BLaER1 (cell line): ENCODE measurements around the gene MUS81.
A peak's percentile ranks its signal among the peaks of the same experiment; 100 is the strongest.
"Not testable (repeated sequence)": the region's sequence is repeated elsewhere in the genome, so short reads cannot be mapped to it uniquely, and the experiment has no call there.

Experiments used
- H3K27ac ChIP-seq: shearing (Covaris generic); formaldehyde crosslinking; 2 replicates; pipeline ENCODE4 v1.8.1; 2022
- H3K27me3 ChIP-seq: shearing (Covaris generic); formaldehyde crosslinking; 2 replicates; pipeline ENCODE4 v1.8.1; 2022
- H3K36me3 ChIP-seq: shearing (Covaris generic); formaldehyde crosslinking; 2 replicates; pipeline ENCODE4 v1.8.1; 2022
- H3K4me1 ChIP-seq: shearing (Covaris generic); formaldehyde crosslinking; 2 replicates; pipeline ENCODE4 v1.8.1; 2022
- H3K4me2 ChIP-seq: shearing (Covaris generic); formaldehyde crosslinking; 2 replicates; pipeline ENCODE4 v1.8.1; 2022
- H3K4me3 ChIP-seq: shearing (Covaris generic); formaldehyde crosslinking; 2 replicates; pipeline ENCODE4 v1.8.1; 2022
- H3K9ac ChIP-seq: shearing (Covaris generic); formaldehyde crosslinking; 2 replicates; pipeline ENCODE4 v1.8.1; 2022
- H3K9me3 ChIP-seq: shearing (Covaris generic); formaldehyde crosslinking; 2 replicates; pipeline ENCODE4 v1.8.1; 2022
- H4K20me1 ChIP-seq: shearing (Covaris generic); formaldehyde crosslinking; 2 replicates; pipeline ENCODE4 v1.8.1; 2022
- Cebpa-rat ChIP-seq: shearing (Covaris generic); IDR thresholded peaks from 2 replicates; pipeline ENCODE4 v1.8.1; 2022

The MUS81 gene

DNA sequence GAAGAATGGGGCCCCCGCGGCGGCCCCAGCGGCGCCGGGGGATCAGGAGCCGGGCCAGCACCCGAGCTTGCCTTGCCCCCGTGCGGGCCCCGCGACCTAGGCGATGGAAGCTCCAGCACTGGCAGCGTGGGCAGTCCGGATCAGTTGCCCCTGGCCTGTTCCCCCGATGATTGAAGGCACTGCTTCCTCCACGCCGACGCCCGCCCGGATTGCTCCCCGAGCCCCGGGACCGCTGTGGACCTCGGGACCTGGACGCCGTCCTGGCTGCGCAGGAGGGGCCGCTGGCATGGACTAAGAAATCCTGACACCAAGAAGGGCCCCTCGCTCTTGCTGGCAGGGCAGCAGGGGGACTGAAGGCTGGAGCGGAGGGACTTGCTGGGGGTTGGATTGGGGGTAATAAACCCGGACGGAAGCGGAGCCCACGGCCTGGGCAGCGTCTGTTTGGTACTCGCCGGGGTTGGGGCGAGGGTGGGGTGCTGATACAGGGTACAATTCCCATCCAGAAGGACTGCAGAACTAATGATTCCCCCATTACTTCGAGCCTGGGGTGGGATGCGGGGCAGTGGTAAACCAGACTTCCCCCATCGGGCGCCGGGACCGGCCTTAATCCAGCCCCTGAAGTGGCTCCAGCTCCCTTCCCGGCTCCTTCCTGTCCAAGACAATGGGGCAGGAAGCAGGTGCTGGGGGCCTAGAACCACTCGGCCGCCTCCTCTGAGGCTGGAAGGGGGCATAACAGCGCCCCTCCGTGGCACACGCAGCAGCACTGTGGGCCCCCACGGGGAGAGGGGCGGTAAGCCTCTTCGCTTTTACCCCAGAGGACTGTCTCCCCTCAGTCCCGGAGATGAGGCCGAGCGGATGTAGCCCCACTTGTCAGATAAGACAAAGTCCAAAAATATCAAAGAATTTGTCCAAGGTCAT lies 31.2 kb downstream of the MUS81 start:
- peak overlapping the region; percentile 98 for H3K27ac ChIP-seq
- H3K9me3 ChIP-seq: no peaks in the 10 kb centered on the region
- H4K20me1 ChIP-seq: peaks cover 31% of the 10 kb centered on the region
- H3K36me3 ChIP-seq: peaks cover 8% of the 10 kb centered on the region
- H3K4me1 ChIP-seq: peaks cover 64% of the 10 kb centered on the region
- H3K9ac ChIP-seq: peak overlapping the region; percentile 99
- no peak for TF ChIP-seq Cebpa-rat
- H3K4me3 ChIP-seq: peak overlapping the region; percentile 97
- peaks cover 3% of the 10 kb centered on the region; the same call in 1 of the 2 replicates for H3K27me3 ChIP-seq
- peak overlapping the region; percentile 98 for H3K4me2 ChIP-seq

- Histone ChIP-seq H3K4me2 (peak overlapping the region; percentile 98), H3K4me3 (peak overlapping the region; percentile 97), H3K9ac (peak overlapping the region; percentile 99), H3K4me1 (peaks cover 57% of the 10 kb centered on the region), H4K20me1 (peaks cover 26% of the 10 kb centered on the region), H3K27ac (peak overlapping the region; percentile 98)
- not testable (repeated sequence) for H3K36me3 ChIP-seq, H3K27me3 ChIP-seq, H3K9me3 ChIP-seq
These were observed 31.9 kb downstream of the MUS81 start for GRCh38 chr11:65892137-65892540.

DNA sequence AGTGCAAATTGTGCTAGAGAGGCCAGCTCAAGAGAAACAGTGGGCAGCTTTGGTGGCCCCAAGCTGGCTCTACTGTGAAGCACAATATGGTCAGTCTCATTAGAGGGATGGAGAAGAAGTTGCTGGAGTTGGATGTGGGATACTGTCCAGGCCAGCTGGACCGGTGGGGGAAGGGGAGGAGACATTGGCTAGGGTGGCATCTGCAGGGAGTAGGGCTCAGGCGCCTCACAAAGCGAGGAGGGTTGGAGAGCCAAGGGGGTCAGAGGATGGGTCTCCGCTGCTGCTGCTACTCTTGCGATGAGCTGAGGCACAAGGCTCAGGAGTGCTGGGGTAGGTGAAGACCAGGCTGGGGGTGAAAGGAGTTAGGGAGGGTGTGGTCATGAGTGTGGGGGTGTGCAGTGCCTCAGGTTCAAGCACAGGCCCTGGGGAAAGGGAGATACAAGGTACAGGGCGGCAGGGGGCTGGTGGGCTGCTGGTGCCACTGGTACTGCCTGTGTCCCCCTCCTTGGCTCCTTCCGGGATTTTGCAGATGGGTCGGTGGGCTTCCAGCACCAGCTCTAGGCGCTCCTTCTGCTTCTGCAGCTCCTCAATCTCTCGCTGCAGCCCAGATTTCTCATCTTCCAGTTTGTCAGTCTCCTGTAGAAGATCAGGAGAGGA lies 32.6 kb downstream of the MUS81 start:
- H3K4me3 ChIP-seq: peak overlapping the region; percentile 97
- peaks cover 50% of the 10 kb centered on the region for H3K4me1 ChIP-seq
- peaks cover 26% of the 10 kb centered on the region for H4K20me1 ChIP-seq
- no peaks in the 10 kb centered on the region for H3K9me3 ChIP-seq
- H3K27ac ChIP-seq: peak overlapping the region; percentile 98
- peaks cover 16% of the 10 kb centered on the region for H3K27me3 ChIP-seq
- peak overlapping the region; percentile 99 for H3K9ac ChIP-seq
- TF ChIP-seq Cebpa-rat: no peak
- H3K4me2 ChIP-seq: peak overlapping the region; percentile 98
- no peaks in the 10 kb centered on the region for H3K36me3 ChIP-seq

GRCh38 chr11:65894034-65894591 lies 33.9 kb downstream of the MUS81 start:
- H3K27ac ChIP-seq: peak overlapping the region; percentile 90
- peak overlapping the region; percentile 98 for H3K4me2 ChIP-seq
- H3K27me3 ChIP-seq: peaks cover 29% of the 10 kb centered on the region
- peak overlapping the region; percentile 97 for H3K4me3 ChIP-seq
- no peak for TF ChIP-seq Cebpa-rat
- peaks cover 26% of the 10 kb centered on the region for H4K20me1 ChIP-seq
- H3K9me3 ChIP-seq: no peaks in the 10 kb centered on the region
- H3K9ac ChIP-seq: peak overlapping the region; percentile 76
- H3K4me1 ChIP-seq: peaks cover 55% of the 10 kb centered on the region
- H3K36me3 ChIP-seq: no peaks in the 10 kb centered on the region

DNA sequence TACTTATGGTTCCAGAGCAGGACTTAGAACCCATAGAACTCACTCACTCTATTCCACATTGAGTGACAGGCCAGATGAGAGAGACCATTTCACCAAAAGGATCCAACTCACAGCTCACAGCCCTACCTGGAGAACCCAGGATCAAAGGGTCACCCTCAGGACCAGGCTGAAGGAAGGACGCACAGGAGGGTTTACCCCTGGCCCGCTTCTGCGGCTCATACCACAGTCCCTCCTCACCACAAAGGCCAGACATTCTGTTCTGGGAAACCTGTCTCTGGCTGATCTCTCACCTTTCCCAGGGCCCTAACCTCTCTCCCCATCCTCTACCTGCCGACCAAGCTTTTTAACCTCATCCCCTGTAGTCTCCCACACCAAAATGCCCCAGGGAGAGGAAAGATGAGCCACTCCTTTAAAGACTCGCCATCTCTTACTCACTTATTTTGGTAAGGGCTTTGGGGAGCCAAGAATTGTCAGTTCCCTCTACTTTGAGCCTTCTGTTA lies 35.3 kb downstream of the MUS81 start:
- H4K20me1 ChIP-seq: peaks cover 26% of the 10 kb centered on the region
- no peaks in the 10 kb centered on the region for H3K9me3 ChIP-seq
- no peak for TF ChIP-seq Cebpa-rat
- no peaks in the 10 kb centered on the region for H3K36me3 ChIP-seq
- no peak overlapping the region for H3K4me3 ChIP-seq
- no peak overlapping the region for H3K27ac ChIP-seq
- no peak overlapping the region for H3K9ac ChIP-seq
- peaks cover 43% of the 10 kb centered on the region for H3K27me3 ChIP-seq
- H3K4me2 ChIP-seq: no peak overlapping the region
- peaks cover 58% of the 10 kb centered on the region for H3K4me1 ChIP-seq

DNA sequence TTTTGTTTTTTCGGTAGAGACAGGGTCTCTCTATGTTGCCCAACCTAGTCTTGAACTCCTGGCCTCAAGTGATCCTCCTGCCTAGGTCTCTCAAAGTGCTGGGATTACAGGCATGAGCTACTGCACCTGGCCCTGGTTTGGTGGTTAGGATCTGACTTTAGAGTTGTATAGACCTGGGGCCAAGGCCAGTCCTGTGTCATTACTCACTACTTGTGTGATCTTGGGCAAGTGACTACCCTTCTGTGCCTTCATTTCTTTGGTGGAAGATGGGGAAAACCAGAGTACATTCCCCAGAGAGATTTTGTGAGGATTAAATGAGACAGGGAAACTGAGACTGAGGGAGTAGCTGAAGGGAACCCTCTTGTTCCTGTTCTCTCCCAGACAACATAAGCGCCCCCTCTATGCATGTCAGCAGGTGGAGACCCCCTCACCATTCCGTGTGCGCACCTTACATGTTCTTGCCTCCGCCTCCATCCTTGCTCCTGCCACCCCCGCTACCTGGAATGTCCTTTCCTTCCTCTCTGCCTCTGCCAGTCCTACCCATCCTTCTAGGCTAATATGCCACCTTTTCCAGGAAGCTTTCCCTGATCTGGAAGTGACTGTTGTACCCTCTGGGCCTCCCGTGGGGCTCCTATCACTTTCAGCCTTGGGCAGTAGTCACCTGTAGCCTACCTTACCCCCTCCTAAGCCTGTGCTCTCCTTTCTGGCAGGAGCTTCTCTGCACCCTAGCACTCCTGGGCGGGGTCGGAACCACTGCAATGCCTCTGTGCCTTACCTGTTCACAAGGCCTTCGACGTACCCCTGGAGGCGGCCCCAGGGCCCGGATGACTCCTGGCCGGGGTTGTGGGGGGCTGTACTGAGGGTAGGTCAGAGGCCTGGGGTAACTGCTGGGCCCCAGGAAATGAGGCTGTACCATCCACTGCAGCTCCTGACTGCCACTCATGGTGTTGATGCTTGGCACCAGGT lies 36.1 kb downstream of the MUS81 start:
- Histone ChIP-seq H3K9ac (no peak overlapping the region), H4K20me1 (peaks cover 18% of the 10 kb centered on the region), H3K27me3 (peaks cover 51% of the 10 kb centered on the region), H3K4me2 (no peak overlapping the region), H3K27ac (no peak overlapping the region), H3K9me3 (no peaks in the 10 kb centered on the region), H3K4me1 (peaks cover 62% of the 10 kb centered on the region), H3K36me3 (no peaks in the 10 kb centered on the region), H3K4me3 (no peak overlapping the region)
- no peak for TF ChIP-seq Cebpa-rat

- Histone ChIP-seq H3K27me3 (peaks cover 58% of the 10 kb centered on the region), H4K20me1 (peaks cover 11% of the 10 kb centered on the region), H3K4me3 (no peak overlapping the region), H3K9ac (no peak overlapping the region), H3K4me2 (no peak overlapping the region), H3K36me3 (no peaks in the 10 kb centered on the region), H3K4me1 (peaks cover 59% of the 10 kb centered on the region), H3K9me3 (no peaks in the 10 kb centered on the region), H3K27ac (no peak overlapping the region)
- no peak for TF ChIP-seq Cebpa-rat
These were observed 36.8 kb downstream of the MUS81 start for GRCh38 chr11:65897020-65897471.

DNA sequence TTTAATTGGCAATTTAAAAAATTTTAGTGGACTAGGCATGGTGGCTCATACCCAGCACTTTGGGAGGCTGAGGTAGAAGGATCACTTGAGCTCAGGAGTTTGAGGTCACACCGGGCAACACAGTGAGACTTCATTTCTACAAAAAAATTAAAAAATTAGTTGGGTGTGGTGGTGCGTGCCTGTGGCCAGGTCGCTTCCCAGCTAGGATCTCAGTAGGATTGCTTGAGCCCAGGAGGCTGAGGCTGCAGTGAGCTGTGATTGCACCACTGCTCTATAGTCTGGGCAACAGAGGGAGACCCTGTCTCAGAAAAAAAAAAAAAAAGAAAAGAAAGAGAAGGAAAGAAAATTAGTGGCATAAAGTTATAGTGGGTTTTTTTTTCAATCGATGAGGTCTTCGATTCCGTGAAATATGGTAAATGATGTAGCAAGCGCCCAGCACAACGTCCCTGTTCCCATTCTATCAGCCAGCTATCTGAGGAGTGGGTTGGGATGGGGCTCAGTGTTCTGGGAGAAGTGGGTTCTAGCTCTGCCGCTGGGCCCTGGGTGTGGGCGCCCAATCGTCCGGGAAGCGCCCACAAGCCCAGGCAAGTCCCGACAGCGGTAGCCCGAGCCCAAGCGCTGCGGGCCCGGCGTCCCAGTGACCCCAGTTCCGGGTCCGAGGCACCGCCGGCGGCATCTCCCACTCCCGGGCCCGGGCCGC lies 38.6 kb downstream of the MUS81 start:
- TF ChIP-seq Cebpa-rat: no peak
- peak overlapping the region; percentile 63 for H3K27ac ChIP-seq
- H3K9ac ChIP-seq: peak overlapping the region; percentile 78
- H3K4me1 ChIP-seq: peaks cover 55% of the 10 kb centered on the region
- peaks cover 61% of the 10 kb centered on the region for H3K27me3 ChIP-seq
- peak overlapping the region; percentile 95 for H3K4me2 ChIP-seq
- H3K4me3 ChIP-seq: peak overlapping the region; percentile 73
- no peaks in the 10 kb centered on the region for H3K36me3 ChIP-seq
- H4K20me1 ChIP-seq: no peaks in the 10 kb centered on the region
- H3K9me3 ChIP-seq: no peaks in the 10 kb centered on the region
